ENCODE data around the gene RYR3.

RYR3 gene

GRCh38 chr15:33860754-33861153, 550.0 kb downstream of the RYR3 start:
- TF ChIP-seq CTCF (IDR thresholded peaks at IDR 0.05) = no peak

- no peak for TF ChIP-seq CTCF (IDR thresholded peaks at IDR 0.05)
These were observed 553.8 kb downstream of the RYR3 start for GRCh38 chr15:33864360-33865075.

- no peak for TF ChIP-seq CTCF (IDR thresholded peaks at IDR 0.05)
These were observed 554.6 kb downstream of the RYR3 start for GRCh38 chr15:33865416-33865815.

- TF ChIP-seq CTCF (IDR thresholded peaks at IDR 0.05) = no peak
These were observed 555.5 kb downstream of the RYR3 start for GRCh38 chr15:33866101-33866737.

GRCh38 chr15:33871980-33872379, 561.2 kb downstream of the RYR3 start:
- TF ChIP-seq CTCF (IDR thresholded peaks at IDR 0.05) = no peak

- no peak for TF ChIP-seq CTCF (IDR thresholded peaks at IDR 0.05)
These were observed 561.8 kb downstream of the RYR3 start for GRCh38 chr15:33872416-33873106.

GRCh38 chr15:33874156-33874555, 563.4 kb downstream of the RYR3 start:
- TF ChIP-seq CTCF (IDR thresholded peaks at IDR 0.05) = no peak

Data from LNCAP (cell line).